Keratinocyte (primary cell): ENCODE measurements around the gene MED12L. TPM values are rescaled to one million over a fixed set of nuclear protein-coding genes. Genes with fewer than 3 reads are reported as not detected.

Source experiments
- DNase-seq: peaks from one replicate; pipeline ENCODE4 v3.0.0-alpha.2; 2011; ENCODE audit warnings: low read depth, missing footprints, low spot score
- FAIRE-seq: peaks from 2 replicates; lab custom pipeline; 2011; peaks lifted over from hg19 to GRCh38; lab: Jason Lieb, UNC
- H2AFZ ChIP-seq: 2 replicates; pipeline ENCODE4 v1.6.0; 2012; ENCODE audit warnings: low read length, control low read depth, inconsistent platforms; ENCODE audit not compliant: control insufficient read depth
- H3K27ac ChIP-seq: 2 replicates; pipeline ENCODE4 v1.5.1; 2011; ENCODE audit warnings: low read length; ENCODE audit not compliant: control insufficient read depth, insufficient read depth
- H3K27me3 ChIP-seq: 3 replicates; pipeline ENCODE4 v1.6.0; 2011; ENCODE audit warnings: low read length; ENCODE audit not compliant: control insufficient read depth, insufficient read depth; ENCODE audit errors: extremely low read depth
- H3K36me3 ChIP-seq, 2 experiments: 2 replicates in 1 of 2; 3 replicates in 1 of 2; pipeline ENCODE4 v1.5.1; 2011; ENCODE audit warnings: low read length in 2 of 2, mild to moderate bottlenecking in 1 of 2; ENCODE audit not compliant: control insufficient read depth in 2 of 2, insufficient read depth in 2 of 2; ENCODE audit errors: extremely low read depth in 1 of 2
- H3K4me1 ChIP-seq: 3 replicates; pipeline ENCODE4 v1.5.1; 2011; ENCODE audit warnings: low read length; ENCODE audit not compliant: control insufficient read depth, insufficient read depth; ENCODE audit errors: extremely low read depth
- H3K4me2 ChIP-seq: 3 replicates; pipeline ENCODE4 v1.6.0; 2011; ENCODE audit warnings: low read depth, low read length; ENCODE audit not compliant: control insufficient read depth, insufficient read depth; ENCODE audit errors: extremely low read depth
- H3K4me3 ChIP-seq, 3 experiments: fragments of 200-600 bp in 1 of 3; sonication (generic) in 1 of 3; 2 replicates in 2 of 3; 3 replicates in 1 of 3; pipeline ENCODE4 v1.5.1; 2011 to 2016; ENCODE audit warnings: low read length in 3 of 3, mild to moderate bottlenecking in 3 of 3, control low read depth in 2 of 3, inconsistent platforms in 1 of 3, low read depth in 1 of 3, mixed read lengths in 1 of 3, mixed run types in 1 of 3, moderate library complexity in 1 of 3; ENCODE audit not compliant: control insufficient read depth in 2 of 3, insufficient read depth in 2 of 3; ENCODE audit errors: extremely low read depth in 1 of 3
- H3K79me2 ChIP-seq: 2 replicates; pipeline ENCODE4 v1.6.0; 2012; ENCODE audit warnings: low read length; ENCODE audit not compliant: control insufficient read depth, insufficient read depth
- H3K9ac ChIP-seq: 3 replicates; pipeline ENCODE4 v1.6.0; 2011; ENCODE audit warnings: low read length; ENCODE audit not compliant: control insufficient read depth, insufficient read depth; ENCODE audit errors: extremely low read depth
- H3K9me1 ChIP-seq: 3 replicates; pipeline ENCODE4 v1.6.0; 2011; ENCODE audit warnings: low read length; ENCODE audit not compliant: control insufficient read depth, insufficient read depth; ENCODE audit errors: extremely low read depth
- H3K9me3 ChIP-seq: 2 replicates; pipeline ENCODE4 v1.5.1; 2012; ENCODE audit warnings: low read depth, low read length; ENCODE audit not compliant: control insufficient read depth
- H4K20me1 ChIP-seq: 3 replicates; pipeline ENCODE4 v1.6.0; 2011; ENCODE audit warnings: low read length; ENCODE audit not compliant: control insufficient read depth, insufficient read depth; ENCODE audit errors: extremely low read depth
- EZH2 ChIP-seq: IDR thresholded peaks from one replicate; pipeline ENCODE4 v1.6.1; 2012; ENCODE audit warnings: inconsistent platforms, mild to moderate bottlenecking, low read length, moderate library complexity
- dilution Hi-C: fragments of 300-500 bp; cut with MboI; formaldehyde crosslinking; loops from one replicate; pipeline ENCODE4 v1.7.0; 2020; ENCODE audit warnings: low sequenced_read_pairs; ENCODE audit not compliant: extremely low pct_ligation_motif_present
- polyA plus RNA-seq, 5 experiments: library from polyadenylated mRNA; depleted of rRNA in 3 of 5; stranded (reverse) in 3 of 5; stranded (forward) in 1 of 5; unstranded in 1 of 5; fragments of >200 nt; gene quantifications; 1 replicate in 1 of 5; 2 replicates in 3 of 5; 3 replicates in 1 of 5; pipeline versions ENCODE4 v1.2.1 to v1.2.3, GENCODE V29; 2011 to 2012; ENCODE audit warnings: missing spikeins in 2 of 5, low read depth in 1 of 5, low replicate concordance in 1 of 5
- TF ChIP-seq, protein P1 (sequence below), 3 experiments: IDR thresholded peaks in 1 of 3; conservative IDR thresholded peaks in 1 of 3; optimal IDR thresholded peaks in 1 of 3; 2 replicates in 2 of 3; 3 replicates in 1 of 3; pipeline versions ENCODE3 to v1.5.1; 2011; ENCODE audit warnings: low read length in 3 of 3, mild to moderate bottlenecking in 3 of 3, moderate library complexity in 2 of 3, control low read depth in 1 of 3, inconsistent platforms in 1 of 3; ENCODE audit not compliant: insufficient read depth in 2 of 3; ENCODE audit errors: extremely low read depth in 1 of 3

The MED12L gene
- polyA plus RNA-seq, 1 donor (not counting 4 experiments of a cell fraction or from before 2014, with no cell fraction given): 0.04 TPM

DNA sequence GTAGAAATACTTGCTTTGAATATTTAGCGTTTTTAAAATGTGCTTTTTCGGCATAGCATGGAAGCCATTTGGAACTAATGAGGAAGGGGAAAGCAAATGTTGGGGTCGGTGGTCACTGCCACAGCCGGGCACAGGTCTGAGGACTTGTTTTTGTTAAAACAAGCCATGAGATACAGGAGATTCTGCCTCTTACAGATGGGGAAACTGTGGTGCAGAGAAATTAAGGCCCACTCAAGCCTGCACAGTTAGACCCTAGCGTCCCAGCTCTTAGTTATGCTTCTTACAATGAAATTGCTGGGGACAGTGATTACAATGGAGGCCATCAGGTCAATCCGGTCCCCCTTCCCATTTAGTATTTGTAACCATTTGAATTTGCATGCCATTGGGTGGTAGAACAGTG lies 120.0 kb downstream of the MED12L start:
- FAIRE-seq (no peak), DNase-seq (no peak)
- Histone ChIP-seq H3K4me1 (no peaks in the 10 kb centered on the region), H3K9me3 (no peaks in the 10 kb centered on the region), H3K27me3 (no peaks in the 10 kb centered on the region), H3K27ac (no peak overlapping the region), H4K20me1 (no peaks in the 10 kb centered on the region), H3K9ac (no peak overlapping the region), H3K4me2 (no peak overlapping the region), H3K9me1 (no peaks in the 10 kb centered on the region), H3K79me2 (no peaks in the 10 kb centered on the region), H3K4me3 (no peak overlapping the region), H3K36me3 (no peaks in the 10 kb centered on the region), H2AFZ (no peak overlapping the region)
- TF ChIP-seq EZH2: no peak
- TF ChIP-seq, protein P1, sequence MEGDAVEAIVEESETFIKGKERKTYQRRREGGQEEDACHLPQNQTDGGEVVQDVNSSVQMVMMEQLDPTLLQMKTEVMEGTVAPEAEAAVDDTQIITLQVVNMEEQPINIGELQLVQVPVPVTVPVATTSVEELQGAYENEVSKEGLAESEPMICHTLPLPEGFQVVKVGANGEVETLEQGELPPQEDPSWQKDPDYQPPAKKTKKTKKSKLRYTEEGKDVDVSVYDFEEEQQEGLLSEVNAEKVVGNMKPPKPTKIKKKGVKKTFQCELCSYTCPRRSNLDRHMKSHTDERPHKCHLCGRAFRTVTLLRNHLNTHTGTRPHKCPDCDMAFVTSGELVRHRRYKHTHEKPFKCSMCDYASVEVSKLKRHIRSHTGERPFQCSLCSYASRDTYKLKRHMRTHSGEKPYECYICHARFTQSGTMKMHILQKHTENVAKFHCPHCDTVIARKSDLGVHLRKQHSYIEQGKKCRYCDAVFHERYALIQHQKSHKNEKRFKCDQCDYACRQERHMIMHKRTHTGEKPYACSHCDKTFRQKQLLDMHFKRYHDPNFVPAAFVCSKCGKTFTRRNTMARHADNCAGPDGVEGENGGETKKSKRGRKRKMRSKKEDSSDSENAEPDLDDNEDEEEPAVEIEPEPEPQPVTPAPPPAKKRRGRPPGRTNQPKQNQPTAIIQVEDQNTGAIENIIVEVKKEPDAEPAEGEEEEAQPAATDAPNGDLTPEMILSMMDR (optimal IDR thresholded peaks at IDR 0.05 in 1 of 3, IDR thresholded peaks at IDR 0.05 in 1 of 3, conservative IDR thresholded peaks at IDR 0.05 in 1 of 3; ENCODE audit: extremely low read depth in 1 of 3, insufficient read depth in 2 of 3, low read length in 3 of 3): no peak
- dilution Hi-C loops: no loop called here

DNA sequence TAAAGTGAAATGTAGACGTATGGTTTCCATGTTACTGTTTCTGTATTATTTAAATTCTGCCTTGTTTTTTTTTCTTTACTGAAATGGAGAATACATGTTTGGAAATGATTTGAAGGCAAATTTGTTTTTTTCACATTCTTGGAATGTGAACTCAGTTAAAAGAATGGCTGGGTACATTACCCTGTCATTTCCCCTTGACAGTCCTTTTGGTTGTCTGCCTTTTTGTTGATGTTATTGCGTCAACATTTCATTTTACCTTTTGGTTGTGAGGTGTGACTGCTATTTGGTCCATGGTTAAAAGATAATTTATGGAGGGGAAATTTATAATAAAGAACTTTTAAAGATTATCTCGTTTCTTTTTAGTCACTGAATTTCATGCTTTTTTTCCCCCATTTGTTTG lies 120.7 kb downstream of the MED12L start:
- Histone ChIP-seq H3K9me3 (no peaks in the 10 kb centered on the region), H3K9me1 (no peaks in the 10 kb centered on the region), H2AFZ (no peak overlapping the region), H3K9ac (no peak overlapping the region), H3K36me3 (no peaks in the 10 kb centered on the region), H3K27ac (no peak overlapping the region), H3K4me3 (no peak overlapping the region), H3K79me2 (no peaks in the 10 kb centered on the region), H3K4me2 (no peak overlapping the region), H3K4me1 (no peaks in the 10 kb centered on the region), H4K20me1 (no peaks in the 10 kb centered on the region), H3K27me3 (no peaks in the 10 kb centered on the region)
- DNase-seq: no peak
- dilution Hi-C loops: no loop called here
- no peak for FAIRE-seq
- TF ChIP-seq, protein P1 (optimal IDR thresholded peaks at IDR 0.05 in 1 of 3, IDR thresholded peaks at IDR 0.05 in 1 of 3, conservative IDR thresholded peaks at IDR 0.05 in 1 of 3; ENCODE audit: extremely low read depth in 1 of 3, insufficient read depth in 2 of 3, low read length in 3 of 3): no peak
